KG1 (cell line): Measurements from ENCODE around the gene UBE2Z.

ENCODE experiments used
- DNase-seq: peaks from one replicate; lab custom pipeline; 2025; lab: John Stamatoyannopoulos, UW

UBE2Z gene

DNA sequence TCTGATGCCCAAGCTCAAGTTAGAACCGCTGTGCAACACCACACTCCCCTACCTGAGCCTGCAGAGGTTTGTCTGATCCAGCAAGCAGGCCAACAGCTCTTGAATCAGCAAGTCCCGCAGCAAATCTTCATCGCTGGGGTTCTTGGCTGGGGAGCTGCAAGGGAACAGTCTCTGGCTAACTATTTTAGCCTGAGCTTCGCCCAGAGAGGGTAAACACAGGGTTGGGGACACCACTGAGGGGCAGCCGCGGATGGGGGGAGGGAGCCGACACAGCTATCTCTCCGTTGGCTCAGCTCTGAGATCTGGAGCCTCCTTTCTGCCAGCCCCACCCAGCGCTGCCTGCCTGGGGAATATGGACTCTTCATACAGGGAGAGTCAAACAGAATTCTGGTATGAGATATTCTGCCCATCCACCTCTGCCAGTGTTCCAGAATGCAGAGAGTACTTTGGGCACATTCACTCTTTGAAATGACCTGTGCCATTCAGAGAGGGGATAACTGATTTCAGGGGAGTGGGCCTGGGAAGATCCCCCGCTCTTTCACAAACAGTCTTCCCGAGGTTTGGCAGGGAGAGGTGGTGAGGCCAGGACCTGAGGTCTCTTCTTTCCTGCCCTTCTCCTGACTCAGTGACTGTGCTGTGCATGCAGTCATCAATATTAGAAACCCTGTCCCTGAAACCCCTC lies 52.8 kb downstream of the UBE2Z start:
- DNase-seq, result no peak

DNA sequence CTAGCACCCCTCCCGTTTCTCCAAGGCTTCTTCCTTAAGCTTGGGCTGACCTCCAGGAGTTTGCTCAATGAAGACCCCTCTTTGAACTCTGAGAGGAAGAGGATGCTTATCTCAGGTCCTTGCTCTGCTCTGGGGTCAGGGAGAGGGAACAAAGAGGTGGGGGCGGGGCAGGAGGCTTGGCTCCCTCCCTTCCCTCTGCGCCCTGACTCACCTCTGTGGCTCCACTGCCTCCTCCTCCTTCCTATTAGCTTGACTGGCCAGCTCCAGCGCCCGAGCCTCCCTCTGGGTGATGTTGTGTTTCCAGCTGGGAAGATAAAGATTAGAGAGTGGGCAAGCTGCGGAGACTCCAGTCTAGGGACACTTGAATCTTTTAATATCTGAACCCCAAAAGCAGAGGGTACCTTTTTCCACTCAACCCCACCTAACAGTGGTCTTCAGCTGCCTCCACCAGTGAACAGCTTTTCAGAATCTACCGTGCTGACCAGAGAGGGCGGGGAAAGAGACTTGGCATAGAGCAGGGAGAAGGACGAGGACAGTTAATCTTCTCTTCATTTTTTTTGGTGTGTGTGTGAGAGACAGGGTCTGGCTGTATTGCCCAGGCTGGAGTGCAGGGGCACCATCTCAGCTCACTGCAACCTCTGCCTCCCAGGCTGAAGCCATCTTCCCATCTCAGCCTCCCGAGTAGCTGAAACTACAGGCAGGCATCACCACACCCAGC lies 53.5 kb downstream of the UBE2Z start:
- DNase-seq, result no peak

DNA sequence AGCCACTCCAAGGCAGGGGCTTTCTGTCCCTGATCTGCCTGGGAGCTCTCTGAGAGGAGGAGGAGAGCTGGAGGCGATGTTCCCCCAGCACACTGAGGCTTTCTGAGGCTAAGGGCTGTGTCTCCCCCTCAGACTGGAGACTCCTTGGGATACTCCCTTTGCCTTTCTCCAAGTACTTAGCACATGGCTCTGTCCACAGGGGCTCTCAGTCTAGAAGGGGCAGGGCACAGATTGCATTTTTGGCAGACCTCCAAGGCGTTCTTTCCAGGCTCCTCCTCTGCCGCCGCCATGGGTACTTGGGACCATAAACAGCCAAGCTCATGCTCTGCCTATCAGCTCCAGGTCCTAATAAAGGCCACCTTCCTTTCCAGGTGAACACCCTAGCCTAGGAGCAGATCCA lies 62.0 kb downstream of the UBE2Z start:
- no peak for DNase-seq

DNA sequence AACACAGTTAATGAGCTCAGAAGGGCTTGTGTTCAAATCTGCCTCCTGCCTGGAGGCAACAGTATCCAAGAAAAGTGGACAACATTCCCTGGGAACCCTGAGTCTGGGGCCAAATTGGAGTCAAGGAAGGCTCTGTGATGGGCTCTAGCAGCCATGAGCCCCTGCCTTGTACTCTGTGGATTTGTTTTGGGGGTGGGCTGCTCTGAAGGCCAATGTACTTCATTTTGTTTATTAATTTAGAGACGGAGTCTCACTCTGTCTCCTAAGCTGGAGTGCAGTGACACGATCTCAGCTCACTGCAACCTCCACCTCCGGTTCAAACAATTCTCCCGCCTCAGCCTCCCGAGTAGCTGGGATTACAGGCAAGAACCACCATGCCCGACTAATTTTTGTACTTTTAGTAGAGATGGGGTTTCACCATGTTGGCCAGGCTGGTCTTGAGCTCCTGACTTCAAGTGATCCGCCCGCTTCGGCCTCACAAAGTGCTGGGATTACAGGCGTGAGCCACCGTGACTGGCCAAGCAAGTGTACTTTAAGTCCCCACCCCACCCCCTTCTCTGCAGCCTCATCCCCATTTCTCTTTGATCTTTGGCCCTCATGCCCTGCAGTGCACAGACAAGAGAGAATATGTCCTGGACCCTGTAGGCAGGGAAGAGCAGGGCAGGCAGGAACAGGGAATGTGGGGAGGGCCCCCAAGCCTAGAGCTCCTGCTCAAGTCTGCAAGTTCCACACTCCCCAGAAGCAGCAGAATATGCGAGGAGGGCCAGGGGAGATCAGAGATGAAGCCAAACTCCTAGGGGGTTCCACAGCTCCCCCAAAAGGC lies 62.9 kb downstream of the UBE2Z start:
- DNase-seq, result no peak

DNA sequence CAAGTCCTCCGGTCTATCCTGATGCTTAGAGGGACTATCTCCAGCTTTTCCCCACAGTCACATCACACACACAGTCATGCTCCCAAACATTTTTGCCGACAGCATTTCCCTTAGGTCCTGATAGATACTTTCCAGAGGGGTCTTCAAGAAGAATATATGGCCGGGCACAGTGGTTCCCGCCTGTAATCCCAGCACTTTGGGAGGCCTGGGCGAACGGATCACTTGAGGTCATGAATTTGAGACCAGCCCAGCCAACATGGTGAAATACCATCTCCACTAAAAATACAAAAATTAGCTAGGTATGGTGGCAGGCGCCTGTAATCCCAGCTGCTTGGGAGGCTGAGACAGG lies 64.5 kb downstream of the UBE2Z start:
- no peak for DNase-seq

DNA sequence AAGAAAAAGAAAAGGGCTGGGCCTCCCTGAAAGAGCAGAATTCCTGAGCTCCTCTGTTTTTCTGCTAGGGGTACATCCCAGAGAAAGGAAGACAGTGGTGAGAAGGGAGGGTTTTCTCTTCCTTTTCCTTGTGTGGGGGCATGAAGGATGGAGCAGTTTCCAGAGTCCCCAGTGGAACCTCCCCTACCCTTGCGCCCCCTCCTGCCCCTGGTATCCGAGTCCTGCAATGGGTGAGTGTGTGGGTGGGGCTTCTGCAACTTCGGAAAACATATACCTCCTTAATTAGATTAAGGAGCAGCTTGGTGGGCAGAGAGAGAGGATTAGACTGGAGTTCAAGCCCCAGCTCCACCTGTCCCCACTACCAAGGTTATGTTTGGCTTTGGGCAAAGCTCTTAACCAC lies 65.6 kb downstream of the UBE2Z start:
- no peak for DNase-seq
